Measurements from ENCODE around the gene LIFR. TPM values are rescaled to one million over a fixed set of nuclear protein-coding genes. Genes with fewer than 3 reads are reported as not detected.

The LIFR gene
- total and polyA plus RNA-seq, 3 donors from 2014 or later: 19.7 to 63.9 (median 49.9) TPM

DNA sequence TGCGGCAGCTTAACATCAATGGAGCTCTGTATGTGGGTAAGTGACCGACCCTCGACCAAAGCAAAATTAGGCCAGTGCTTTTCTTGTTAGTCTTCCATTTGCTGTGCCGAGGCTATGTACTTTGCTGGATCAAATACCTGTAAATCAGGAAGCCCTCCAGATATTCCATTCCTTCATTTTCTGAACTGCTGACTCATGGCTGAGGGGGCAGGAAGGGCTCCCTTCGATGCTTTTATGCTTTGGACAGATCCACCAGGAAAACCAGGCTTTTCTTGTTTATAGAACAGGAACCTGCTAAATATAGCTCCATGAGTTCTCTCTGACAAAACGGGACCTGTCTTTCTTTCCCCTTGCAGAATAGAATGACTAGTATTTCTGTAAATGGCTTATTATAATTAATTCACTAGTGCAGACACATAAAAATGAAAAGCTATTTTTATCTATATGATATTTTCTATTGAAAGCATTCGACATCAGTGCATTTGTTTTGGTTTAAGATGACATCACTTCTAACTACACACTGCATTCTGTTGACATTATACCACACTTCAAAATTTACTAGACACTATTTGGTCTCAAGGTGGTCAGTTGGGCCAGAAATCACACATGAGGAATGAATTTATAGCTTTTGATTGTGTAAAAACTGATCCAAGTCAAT, 93.3 kb downstream of the LIFR start:
- no peaks in the 10 kb centered on the region for H3K27me3 ChIP-seq
- TF ChIP-seq, protein P1, sequence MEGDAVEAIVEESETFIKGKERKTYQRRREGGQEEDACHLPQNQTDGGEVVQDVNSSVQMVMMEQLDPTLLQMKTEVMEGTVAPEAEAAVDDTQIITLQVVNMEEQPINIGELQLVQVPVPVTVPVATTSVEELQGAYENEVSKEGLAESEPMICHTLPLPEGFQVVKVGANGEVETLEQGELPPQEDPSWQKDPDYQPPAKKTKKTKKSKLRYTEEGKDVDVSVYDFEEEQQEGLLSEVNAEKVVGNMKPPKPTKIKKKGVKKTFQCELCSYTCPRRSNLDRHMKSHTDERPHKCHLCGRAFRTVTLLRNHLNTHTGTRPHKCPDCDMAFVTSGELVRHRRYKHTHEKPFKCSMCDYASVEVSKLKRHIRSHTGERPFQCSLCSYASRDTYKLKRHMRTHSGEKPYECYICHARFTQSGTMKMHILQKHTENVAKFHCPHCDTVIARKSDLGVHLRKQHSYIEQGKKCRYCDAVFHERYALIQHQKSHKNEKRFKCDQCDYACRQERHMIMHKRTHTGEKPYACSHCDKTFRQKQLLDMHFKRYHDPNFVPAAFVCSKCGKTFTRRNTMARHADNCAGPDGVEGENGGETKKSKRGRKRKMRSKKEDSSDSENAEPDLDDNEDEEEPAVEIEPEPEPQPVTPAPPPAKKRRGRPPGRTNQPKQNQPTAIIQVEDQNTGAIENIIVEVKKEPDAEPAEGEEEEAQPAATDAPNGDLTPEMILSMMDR (IDR thresholded peaks at IDR 0.05): no peak
- no peak for TF ChIP-seq POLR2A (IDR thresholded peaks at IDR 0.05)
- H3K27ac ChIP-seq: peak overlapping the region in 1 of 2 donors; percentile 77
- H3K4me1 ChIP-seq: peaks cover 38% of the 10 kb centered on the region
- no peaks in the 10 kb centered on the region for H3K9me3 ChIP-seq
- H3K36me3 ChIP-seq (ENCODE audit: low read depth, missing control alignments): no peaks in the 10 kb centered on the region
- no peak overlapping the region for H3K4me3 ChIP-seq
- WGBS, 2 donors: 56 to 60% methylated on average over 7 of the region's 7 CpGs
- intact Hi-C loops (cut with DNase I; ENCODE audit: low total_unique reads): loop anchor here (10.0 kb wide), 1 partner anchor 92 kb away; the partner anchor contains the start of gene LIFR
- no peak for DNase-seq

DNA sequence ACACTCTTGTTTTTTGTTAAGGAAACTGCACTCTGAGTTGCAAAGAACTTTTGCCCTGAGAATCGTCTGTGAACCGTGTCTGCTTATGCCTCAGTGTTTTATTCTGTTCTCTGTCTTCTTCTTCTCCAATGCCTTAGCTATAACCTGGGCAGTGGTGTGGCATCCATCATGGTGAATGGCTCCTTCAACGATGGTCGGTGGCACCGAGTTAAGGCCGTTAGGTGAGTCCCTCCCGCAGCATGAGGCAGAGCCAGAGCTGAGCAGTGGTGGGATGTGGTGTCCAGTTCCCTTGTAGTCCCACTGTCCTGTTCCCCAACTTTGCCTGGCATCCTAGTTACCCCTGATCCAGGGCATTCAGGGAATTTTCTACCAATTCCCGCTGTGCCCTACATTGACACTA, 98.3 kb downstream of the LIFR start:
- WGBS, 2 donors: 93 to 95% methylated on average over 8 of the region's 8 CpGs
- DNase-seq: no peak
- intact Hi-C loops (cut with DNase I; ENCODE audit: low total_unique reads): no loop called here

GRCh38 chr5:38456657-38457399, 99.6 kb downstream of the LIFR start:
- H3K36me3 ChIP-seq (ENCODE audit: low read depth, missing control alignments): no peaks in the 10 kb centered on the region
- no peaks in the 10 kb centered on the region for H3K9me3 ChIP-seq
- H3K4me3 ChIP-seq: no peak overlapping the region
- intact Hi-C loops (cut with DNase I; ENCODE audit: low total_unique reads): no loop called here
- H3K4me1 ChIP-seq: no peaks in the 10 kb centered on the region
- no peak for TF ChIP-seq POLR2A (IDR thresholded peaks at IDR 0.05)
- TF ChIP-seq, protein P1 (IDR thresholded peaks at IDR 0.05): no peak
- no peaks in the 10 kb centered on the region for H3K27me3 ChIP-seq
- no peak overlapping the region for H3K27ac ChIP-seq
- 73 to 84% methylated on average over 4 of the region's 4 CpGs for WGBS, 2 donors
- no peak for DNase-seq

More for the DNA sequence above, 98.3 kb downstream of the LIFR start:
- no peaks in the 10 kb centered on the region for H3K27me3 ChIP-seq
- no peaks in the 10 kb centered on the region for H3K36me3 ChIP-seq (ENCODE audit: low read depth, missing control alignments)
- no peak overlapping the region for H3K27ac ChIP-seq
- H3K9me3 ChIP-seq: no peaks in the 10 kb centered on the region
- H3K4me3 ChIP-seq: no peak overlapping the region
- H3K4me1 ChIP-seq: peaks cover 3% of the 10 kb centered on the region
- TF ChIP-seq, protein P1 (IDR thresholded peaks at IDR 0.05): no peak
- TF ChIP-seq POLR2A (IDR thresholded peaks at IDR 0.05): no peak

GRCh38 chr5:38455796-38456330, 100.6 kb downstream of the LIFR start:
- TF ChIP-seq, protein P1 (IDR thresholded peaks at IDR 0.05): no peak
- no peak for TF ChIP-seq POLR2A (IDR thresholded peaks at IDR 0.05)

More at GRCh38 chr5:38455796-38456330, 100.6 kb downstream of the LIFR start:
- H3K27me3 ChIP-seq: no peaks in the 10 kb centered on the region
- intact Hi-C loops (cut with DNase I; ENCODE audit: low total_unique reads): no loop called here
- WGBS, 2 donors: 80 to 88% methylated on average over 8 of the region's 8 CpGs
- H3K4me3 ChIP-seq: no peak overlapping the region
- no peak for DNase-seq
- no peak overlapping the region for H3K27ac ChIP-seq
- no peaks in the 10 kb centered on the region for H3K36me3 ChIP-seq (ENCODE audit: low read depth, missing control alignments)
- no peaks in the 10 kb centered on the region for H3K4me1 ChIP-seq
- H3K9me3 ChIP-seq: no peaks in the 10 kb centered on the region
